GM21737 (cell line): Measurements from ENCODE around the gene HMGB2.

ENCODE experiments used
- ATAC-seq: cut with Tn5 transposase; IDR thresholded peaks from one replicate; pipeline ENCODE4 v1.9.1; 2021; ENCODE audit warnings: mild to moderate bottlenecking, moderate library complexity; ENCODE audit not compliant: unreplicated experiment

The HMGB2 gene

GRCh38 chr4:173288698-173289352 lies 45.3 kb downstream of the HMGB2 start:
- no peak for ATAC-seq

- no peak for ATAC-seq
Observed at GRCh38 chr4:173288296-173288695, 45.9 kb downstream of the HMGB2 start.

- no peak for ATAC-seq
Observed at GRCh38 chr4:173287486-173287885, 46.7 kb downstream of the HMGB2 start.

GRCh38 chr4:173284463-173284862 lies 49.7 kb downstream of the HMGB2 start:
- ATAC-seq = no peak

GRCh38 chr4:173282626-173283025 lies 51.5 kb downstream of the HMGB2 start:
- ATAC-seq = no peak

- no peak for ATAC-seq
Observed at GRCh38 chr4:173282256-173282562, 51.9 kb downstream of the HMGB2 start.

- no peak for ATAC-seq
Observed at GRCh38 chr4:173281406-173282255, 52.5 kb downstream of the HMGB2 start.
